ENCODE data around the gene FMNL2. TPM values are rescaled to one million over a fixed set of nuclear protein-coding genes. Genes with fewer than 3 reads are reported as not detected.

The FMNL2 gene
- total RNA-seq, 1 experiment from 2014 or later, result 28.1 TPM

DNA sequence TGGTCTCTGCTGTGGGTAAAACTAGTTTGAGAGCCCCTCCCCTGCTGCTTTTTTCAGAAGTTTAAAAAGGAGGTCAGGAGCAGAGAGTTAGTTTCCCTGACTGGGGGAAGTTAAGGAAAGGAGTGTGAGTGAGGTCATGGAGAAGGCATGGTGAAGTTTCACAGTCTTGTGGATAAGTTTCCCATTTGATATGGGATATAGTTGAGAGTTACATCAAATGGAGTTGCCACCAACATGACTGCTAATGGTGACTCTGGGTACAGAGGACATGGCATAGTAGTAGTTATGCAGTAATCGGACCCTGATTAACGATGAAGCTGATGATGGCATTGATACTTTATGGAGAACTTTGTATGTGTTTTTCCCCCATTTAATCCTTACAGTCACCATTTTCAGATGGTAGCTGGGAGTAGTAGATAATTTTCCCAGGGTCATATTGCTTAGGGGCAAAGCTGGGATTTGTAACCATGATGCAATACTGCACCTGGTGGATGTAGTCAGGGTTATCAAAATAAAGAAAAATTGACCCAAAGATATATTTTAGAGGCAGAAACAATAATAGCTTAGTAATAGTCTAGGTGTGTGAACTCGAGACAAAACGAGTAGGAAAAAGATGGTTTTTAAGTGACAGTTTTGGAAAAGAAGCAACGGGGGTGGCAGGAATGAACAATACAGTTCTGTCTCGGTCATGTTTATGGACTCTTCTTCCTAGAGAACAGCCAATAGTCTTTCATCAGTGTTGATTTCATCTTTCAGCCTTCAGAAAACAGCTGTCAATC lies 74.6 kb downstream of the FMNL2 start:
- RAD21 ChIA-PET (ENCODE audit: low non-redundant PET in 1 of 2, low total read pairs in 2 of 2, uncharacterized antibody in 2 of 2, unreplicated experiment in 2 of 2), result no interaction called here
- Histone ChIP-seq H3K9me3 (ENCODE audit: control insufficient read depth in 1 of 2, insufficient read depth in 1 of 2, low read depth in 1 of 2, low read length in 2 of 2) (no peaks in the 10 kb centered on the region), H3K79me2 (ENCODE audit: insufficient read depth, low read length) (peaks cover 63% of the 10 kb centered on the region), H3K9me2 (ENCODE audit: insufficient read depth) (no peaks in the 10 kb centered on the region; the same call in 1 of the 2 replicates), H4K20me1 (ENCODE audit: insufficient read depth) (no peaks in the 10 kb centered on the region), H3K27me3 (ENCODE audit: insufficient read depth, low read length) (no peaks in the 10 kb centered on the region), H3K4me3 (replicated peaks in 1 of 2; ENCODE audit: low read depth in 1 of 2, low read length in 2 of 2) (no peak overlapping the region), H3K36me3 (ENCODE audit: control insufficient read depth in 1 of 2, insufficient read depth in 2 of 2, low read length in 2 of 2) (no peaks in the 10 kb centered on the region), H3K4me2 (ENCODE audit: low read length) (no peak overlapping the region), H3K27ac (ENCODE audit: low read depth, low read length) (no peak overlapping the region), H3K4me1 (ENCODE audit: control insufficient read depth in 1 of 2, insufficient read depth in 2 of 2, low read length in 2 of 2) (peaks cover 17 to 61% of the 10 kb centered on the region in 2 experiments), H2AFZ (ENCODE audit: low read depth, low read length, poor library complexity, severe bottlenecking) (no peak overlapping the region), H3K9ac (ENCODE audit: low read length) (no peak overlapping the region)
- ATAC-seq (no peak), DNase-seq (ENCODE audit: low read depth, low spot score) (no peak)
- POLR2A ChIA-PET, result no interaction called here
- intact Hi-C loops (cut with micrococcal nuclease), result no loop called here
- BruUV-seq (replicated peaks), result no TSS peak
- CTCF ChIA-PET, result interaction anchor here (0.8 kb wide), 1 partner anchor 14 kb away, joined by 3 read pairs; no protein-coding TSS in a partner anchor
- TF ChIP-seq REST (IDR thresholded peaks at IDR 0.05; ENCODE audit: low read depth) (no peak), YY1 (IDR thresholded peaks at IDR 0.05; ENCODE audit: extremely low read depth, insufficient replicate concordance, low read depth, low read length) (no peak), CBX3 (IDR thresholded peaks at IDR 0.05; ENCODE audit: low read depth) (no peak), POLR2A (IDR thresholded peaks at IDR 0.05; ENCODE audit: borderline replicate concordance, extremely low read depth, insufficient read depth, insufficient read length) (no peak), EZH2 (IDR thresholded peaks at IDR 0.05) (no peak), SIN3A (IDR thresholded peaks at IDR 0.05; ENCODE audit: low read depth) (no peak), EGR1 (IDR thresholded peaks at IDR 0.05; ENCODE audit: low read depth) (no peak), EZH2phosphoT487 (IDR thresholded peaks at IDR 0.05; ENCODE audit: borderline replicate concordance) (no peak), RAD21 (IDR thresholded peaks at IDR 0.05; ENCODE audit: low read depth) (no peak), FOSL1 (IDR thresholded peaks at IDR 0.05; ENCODE audit: low read depth) (no peak), TCF7L2 (IDR thresholded peaks at IDR 0.05; ENCODE audit: borderline replicate concordance, extremely low read depth, insufficient read depth, insufficient read length) (no peak), ELF1 (IDR thresholded peaks at IDR 0.05; ENCODE audit: borderline replicate concordance, low read depth) (no peak), ZFX (IDR thresholded peaks at IDR 0.05) (no peak), CTCF (IDR thresholded peaks at IDR 0.05 in 2 of 3, conservative IDR thresholded peaks at IDR 0.05 in 1 of 3; ENCODE audit: borderline replicate concordance in 1 of 3, insufficient read depth in 1 of 3, low read depth in 2 of 3, low read length in 2 of 3) (no peak)
- TF ChIP-seq, protein P1, sequence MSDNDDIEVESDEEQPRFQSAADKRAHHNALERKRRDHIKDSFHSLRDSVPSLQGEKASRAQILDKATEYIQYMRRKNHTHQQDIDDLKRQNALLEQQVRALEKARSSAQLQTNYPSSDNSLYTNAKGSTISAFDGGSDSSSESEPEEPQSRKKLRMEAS (IDR thresholded peaks at IDR 0.05), result no peak

All from HCT116 (cell line).